Body of pancreas (tissue), 4 donors: ENCODE data around the gene ENOX2. TPM values are rescaled to one million over a fixed set of nuclear protein-coding genes. Genes with fewer than 3 reads are reported as not detected.

Source experiments
- ATAC-seq: fragments of 150-250 bp; one replicate; pipeline ENCODE4 v1.9.1; 2016
- DNase-seq, 4 donors: peaks; one replicate each; pipeline ENCODE4 v3.0.0-alpha.2; 2019
- H3K27ac ChIP-seq, 4 donors: fragments of 200-600 bp; sonication (generic); 1 replicate in 3 of 4; 2 replicates in 1 of 4; pipeline versions ENCODE4 v1.5.1 to v1.6.1; 2016 to 2019; ENCODE audit warnings: mild to moderate bottlenecking in 1 of 4, mixed read lengths in 1 of 4, moderate library complexity in 1 of 4
- H3K27me3 ChIP-seq, 2 donors: fragments of 200-600 bp; sonication (generic); one replicate each; pipeline ENCODE4 v1.6.0; 2016; ENCODE audit warnings: mild to moderate bottlenecking in 1 of 2
- H3K36me3 ChIP-seq, 2 donors: fragments of 200-600 bp; sonication (generic); replicated peaks in 1 of 2; 2 replicates each; pipeline ENCODE4 v1.5.1; 2016; ENCODE audit warnings: low read depth in 2 of 2; ENCODE audit not compliant: insufficient read depth in 1 of 2
- H3K4me1 ChIP-seq: fragments of 200-600 bp; sonication (generic); one replicate; pipeline ENCODE4 v1.6.0; 2016
- H3K4me3 ChIP-seq, 2 donors: fragments of 200-600 bp; sonication (generic); 1 replicate in 1 of 2; 2 replicates in 1 of 2; pipeline ENCODE4 v1.5.1; 2016 to 2019
- H3K9me3 ChIP-seq, 3 donors: fragments of 200-600 bp; sonication (generic); 1 replicate in 2 of 3; 2 replicates in 1 of 3; pipeline ENCODE4 v1.5.1; 2016
- POLR2A ChIP-seq, 3 donors: fragments of 450-650 bp; IDR thresholded peaks; one replicate each; pipeline ENCODE4 v1.6.1; 2016; ENCODE audit warnings: antibody characterized with exemption in 3 of 3, mild to moderate bottlenecking in 2 of 3
- WGBS, 2 donors: methylation state at CpG; one replicate each; pipeline ENCODE4 v1.1.5; 2017; 5-methylcytosine and 5-hydroxymethylcytosine counted together
- intact Hi-C: fragments of 100-400 bp; cut with DNase I; formaldehyde crosslinking; loops from one replicate; pipeline ENCODE4 v1.15.1; 2023
- total RNA-seq, 2 donors: library from RNA; depleted of rRNA; stranded (reverse); fragments of >200 nt; gene quantifications; one replicate each; pipeline ENCODE4 v1.1.0, GENCODE V29; 2016
- TF ChIP-seq, protein P1 (sequence below), 7 experiments: fragments of 450-650 bp in 4 of 7; fragments of 200-600 bp in 3 of 7; sonication (generic) in 3 of 7; IDR thresholded peaks; one replicate each; pipeline ENCODE4 v1.5.1; 2016 to 2019; ENCODE audit warnings: antibody characterized with exemption in 7 of 7

ENOX2 gene
- total RNA-seq, 2 donors from 2014 or later = 7.9 to 9.1 TPM

DNA sequence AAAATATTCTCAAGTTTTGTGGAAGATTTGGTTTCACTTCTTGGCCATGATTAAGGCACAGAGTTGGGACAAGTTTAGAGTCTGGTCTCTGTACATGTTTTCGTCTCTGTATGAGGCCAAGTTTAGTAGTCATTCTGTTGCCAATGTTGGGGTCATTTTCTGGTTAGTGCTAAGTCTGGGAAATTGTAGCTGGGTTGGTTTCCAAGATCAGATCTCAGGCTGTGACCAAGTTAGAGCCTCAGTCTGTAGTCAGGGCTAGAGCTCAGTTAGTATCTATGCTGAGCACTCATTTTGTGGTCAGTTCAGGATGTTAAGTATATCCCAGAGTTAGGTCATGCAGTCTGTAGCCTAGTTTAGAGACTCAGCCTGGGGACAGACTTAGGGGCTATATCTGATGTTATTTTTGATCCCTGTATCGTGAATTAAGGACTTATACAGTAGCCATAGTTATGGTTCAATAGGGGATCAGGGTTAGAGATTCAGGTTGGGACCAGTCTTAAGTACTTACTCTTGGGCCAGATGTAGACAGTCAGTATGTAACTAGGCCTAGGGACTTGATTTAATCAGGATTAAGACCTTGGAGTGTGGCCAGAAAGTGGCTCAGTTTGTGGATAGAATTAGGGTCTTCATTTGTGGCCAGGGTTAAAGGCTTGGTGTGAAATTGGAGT, 6.6 kb upstream of the ENOX2 start:
- Histone ChIP-seq H3K4me3 (no peak overlapping the region), H3K9me3 (no peaks in the 10 kb centered on the region), H3K36me3 (no peaks in the 10 kb centered on the region), H3K4me1 (no peaks in the 10 kb centered on the region), H3K27me3 (no peaks in the 10 kb centered on the region), H3K27ac (no peak overlapping the region)
- no peak for DNase-seq
- no peak for TF ChIP-seq POLR2A (IDR thresholded peaks at IDR 0.05)
- TF ChIP-seq, protein P1, sequence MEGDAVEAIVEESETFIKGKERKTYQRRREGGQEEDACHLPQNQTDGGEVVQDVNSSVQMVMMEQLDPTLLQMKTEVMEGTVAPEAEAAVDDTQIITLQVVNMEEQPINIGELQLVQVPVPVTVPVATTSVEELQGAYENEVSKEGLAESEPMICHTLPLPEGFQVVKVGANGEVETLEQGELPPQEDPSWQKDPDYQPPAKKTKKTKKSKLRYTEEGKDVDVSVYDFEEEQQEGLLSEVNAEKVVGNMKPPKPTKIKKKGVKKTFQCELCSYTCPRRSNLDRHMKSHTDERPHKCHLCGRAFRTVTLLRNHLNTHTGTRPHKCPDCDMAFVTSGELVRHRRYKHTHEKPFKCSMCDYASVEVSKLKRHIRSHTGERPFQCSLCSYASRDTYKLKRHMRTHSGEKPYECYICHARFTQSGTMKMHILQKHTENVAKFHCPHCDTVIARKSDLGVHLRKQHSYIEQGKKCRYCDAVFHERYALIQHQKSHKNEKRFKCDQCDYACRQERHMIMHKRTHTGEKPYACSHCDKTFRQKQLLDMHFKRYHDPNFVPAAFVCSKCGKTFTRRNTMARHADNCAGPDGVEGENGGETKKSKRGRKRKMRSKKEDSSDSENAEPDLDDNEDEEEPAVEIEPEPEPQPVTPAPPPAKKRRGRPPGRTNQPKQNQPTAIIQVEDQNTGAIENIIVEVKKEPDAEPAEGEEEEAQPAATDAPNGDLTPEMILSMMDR (IDR thresholded peaks at IDR 0.05) = no peak
- WGBS, 2 donors = 64 to 70% methylated on average over 1 to 2 of the region's 2 CpGs
- intact Hi-C loops = no loop called here
- no peak for ATAC-seq

DNA sequence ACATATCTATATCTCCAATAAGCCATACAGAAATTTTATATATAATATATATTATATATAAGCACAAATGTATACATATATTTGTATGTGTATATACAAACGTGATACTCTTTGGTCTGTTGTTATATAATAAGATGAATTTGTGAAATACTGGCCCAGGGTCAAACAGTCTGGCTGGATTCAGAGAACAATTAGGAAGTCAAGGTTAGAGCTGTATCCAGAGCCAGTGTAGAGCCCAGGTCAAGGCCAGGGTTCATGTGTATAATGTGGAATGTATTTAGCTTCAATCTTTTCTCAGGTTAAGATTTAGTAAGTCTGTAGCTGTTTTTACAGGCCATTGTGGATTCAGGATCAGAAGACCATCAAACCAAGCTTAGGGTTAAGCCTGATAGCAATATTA, 3.8 kb upstream of the ENOX2 start:
- no peak overlapping the region for H3K27ac ChIP-seq
- H3K36me3 ChIP-seq = no peaks in the 10 kb centered on the region
- no peak for DNase-seq
- no peak for TF ChIP-seq POLR2A (IDR thresholded peaks at IDR 0.05)
- TF ChIP-seq, protein P1 (IDR thresholded peaks at IDR 0.05) = no peak
- no peaks in the 10 kb centered on the region for H3K9me3 ChIP-seq
- no peaks in the 10 kb centered on the region for H3K27me3 ChIP-seq
- 34 to 43% methylated on average over 1 of the region's 1 CpG for WGBS, 2 donors
- peaks cover 6% of the 10 kb centered on the region for H3K4me1 ChIP-seq
- intact Hi-C loops = no loop called here
- H3K4me3 ChIP-seq = no peak overlapping the region
- no peak for ATAC-seq

DNA sequence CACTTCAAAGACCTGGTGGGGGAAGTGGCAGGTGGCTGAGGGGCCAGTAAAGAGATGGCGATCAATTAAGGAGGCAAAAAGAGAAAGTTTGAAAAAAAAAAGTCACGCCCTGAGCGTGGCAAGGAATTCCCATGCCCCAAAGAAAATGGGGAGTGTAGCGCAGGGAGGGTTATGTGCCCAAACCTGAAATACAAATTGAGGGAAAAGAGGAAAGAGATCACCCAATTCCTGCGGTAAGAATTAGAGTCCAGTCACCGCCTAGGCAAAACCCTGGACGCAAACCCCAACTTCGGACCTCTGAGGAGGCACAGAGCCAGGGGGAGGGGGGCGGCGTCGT, 595 bp downstream of the ENOX2 start:
- H3K4me1 ChIP-seq = peaks cover 8% of the 10 kb centered on the region
- H3K36me3 ChIP-seq = no peaks in the 10 kb centered on the region
- H3K27ac ChIP-seq = peak overlapping the region in 2 of 4 donors; percentile 59 to 87
- DNase-seq (no peak), ATAC-seq (no peak)
- H3K4me3 ChIP-seq = peak overlapping the region; percentile 16 to 60
- intact Hi-C loops = no loop called here
- H3K9me3 ChIP-seq = no peaks in the 10 kb centered on the region
- WGBS, 2 donors = 0 to 3% methylated on average over 4 to 5 of the region's 11 CpGs
- H3K27me3 ChIP-seq = no peaks in the 10 kb centered on the region
- TF ChIP-seq POLR2A (IDR thresholded peaks at IDR 0.05) = no peak
- TF ChIP-seq, protein P1 (IDR thresholded peaks at IDR 0.05) = no peak

DNA sequence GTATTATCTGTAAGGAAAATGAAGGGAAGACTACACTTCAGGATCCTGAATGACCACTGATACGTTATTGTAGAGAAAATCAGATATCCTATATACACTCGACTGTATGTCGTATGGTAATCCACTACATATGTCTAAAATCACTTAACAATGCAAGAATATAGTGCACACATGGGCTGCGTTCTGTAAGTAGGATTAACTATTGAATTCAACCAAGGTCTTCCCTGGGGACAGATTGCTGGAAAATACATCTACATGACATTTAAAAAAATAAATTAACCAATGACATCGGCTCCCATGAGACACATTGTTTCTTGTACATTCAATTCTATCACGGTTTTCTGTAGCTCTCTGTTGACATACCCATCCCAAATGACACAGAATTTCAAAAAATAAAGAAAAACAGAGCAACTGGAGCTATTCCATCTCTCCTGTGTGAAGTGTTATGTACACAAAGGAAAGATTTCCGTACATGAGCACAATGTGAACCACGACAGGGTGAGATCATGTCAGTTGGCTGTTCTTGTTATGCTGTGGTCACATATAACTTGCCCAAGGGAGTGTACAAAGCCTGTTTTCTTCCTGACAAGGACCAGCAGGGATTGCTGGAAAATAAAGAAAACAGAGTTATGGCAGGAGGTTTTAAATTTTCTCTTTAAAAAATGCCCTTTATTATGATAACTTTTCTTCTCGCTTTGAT, 6.1 kb downstream of the ENOX2 start:
- Histone ChIP-seq H3K4me3 (no peak overlapping the region), H3K27ac (no peak overlapping the region), H3K27me3 (no peaks in the 10 kb centered on the region), H3K4me1 (peaks cover 4% of the 10 kb centered on the region), H3K9me3 (no peaks in the 10 kb centered on the region), H3K36me3 (no peaks in the 10 kb centered on the region)
- TF ChIP-seq POLR2A (IDR thresholded peaks at IDR 0.05) = no peak
- intact Hi-C loops = no loop called here
- WGBS, 2 donors = 84 to 89% methylated on average over 9 of the region's 9 CpGs
- ATAC-seq = no peak
- DNase-seq = no peak

DNA sequence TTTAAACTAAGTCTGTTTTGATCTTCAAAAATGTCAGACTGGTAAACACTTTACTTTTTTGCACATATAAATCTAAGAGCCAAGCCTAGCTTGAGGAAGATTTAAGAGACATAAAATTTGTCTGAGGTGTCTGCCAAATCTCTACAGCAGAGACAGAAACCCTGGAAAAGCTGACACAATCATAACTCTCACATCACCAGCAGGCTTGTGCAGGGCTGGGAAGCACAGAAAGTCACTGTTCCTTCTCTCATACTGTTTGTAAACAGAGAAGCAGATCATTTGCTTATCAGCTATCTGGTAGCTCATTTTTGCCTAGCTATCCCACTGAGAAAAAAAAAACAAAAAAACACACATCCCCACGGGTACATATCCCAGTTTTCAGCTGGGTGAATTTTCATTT, 7.0 kb downstream of the ENOX2 start:
- Histone ChIP-seq H3K9me3 (no peaks in the 10 kb centered on the region), H3K27ac (peak overlapping the region in 1 of 4 donors; percentile 21), H3K36me3 (no peaks in the 10 kb centered on the region), H3K4me3 (no peak overlapping the region), H3K27me3 (no peaks in the 10 kb centered on the region), H3K4me1 (no peaks in the 10 kb centered on the region)
- intact Hi-C loops = no loop called here
- 45 to 53% methylated on average over 1 of the region's 1 CpG for WGBS, 2 donors
- ATAC-seq = no peak
- no peak for DNase-seq
- no peak for TF ChIP-seq POLR2A (IDR thresholded peaks at IDR 0.05)
- TF ChIP-seq, protein P1 (IDR thresholded peaks at IDR 0.05) = no peak
